GM23338 (cell line): ENCODE data around the gene CIRBP. TPM values are rescaled to one million over a fixed set of nuclear protein-coding genes. Genes with fewer than 3 reads are reported as not detected.

ENCODE experiments used
- ATAC-seq: fragments of 200-7000 bp; cut with Tn5 transposase; 3 replicates; pipeline ENCODE4 v1.9.1; 2020
- DNase-seq: peaks from one replicate; pipeline ENCODE4 v3.0.0-alpha.2; 2015; ENCODE audit warnings: low spot score
- H2AFZ ChIP-seq: fragments of 200-600 bp; sonication (generic); 2 replicates; pipeline ENCODE4 v1.8.0; 2016; ENCODE audit warnings: antibody characterized with exemption, mild to moderate bottlenecking, moderate library complexity
- H3F3A ChIP-seq: fragments of 200-600 bp; sonication (generic); replicated peaks from 2 replicates; pipeline ENCODE4 v1.8.0; 2017; ENCODE audit warnings: antibody characterized with exemption, mixed run types, low read depth
- H3K27ac ChIP-seq: fragments of 200-600 bp; sonication (generic); 2 replicates; pipeline ENCODE4 v1.6.1; 2016; ENCODE audit warnings: low read depth
- H3K27me3 ChIP-seq: fragments of 200-600 bp; sonication (generic); 2 replicates; pipeline ENCODE4 v1.8.0; 2016; ENCODE audit warnings: mild to moderate bottlenecking, mixed run types, moderate library complexity; ENCODE audit not compliant: insufficient read depth
- H3K36me3 ChIP-seq: fragments of 200-600 bp; sonication (generic); 2 replicates; pipeline ENCODE4 v1.8.0; 2016; ENCODE audit warnings: mild to moderate bottlenecking; ENCODE audit not compliant: insufficient read depth
- H3K4me1 ChIP-seq: fragments of 200-600 bp; sonication (generic); 2 replicates; pipeline ENCODE4 v1.8.0; 2016; ENCODE audit warnings: mild to moderate bottlenecking, moderate library complexity; ENCODE audit not compliant: insufficient read depth
- H3K4me2 ChIP-seq: fragments of 200-600 bp; sonication (generic); 2 replicates; pipeline ENCODE4 v1.7.1; 2017; ENCODE audit warnings: mixed run types
- H3K4me3 ChIP-seq: fragments of 200-600 bp; sonication (generic); 2 replicates; pipeline ENCODE4 v1.6.1; 2016; ENCODE audit warnings: mixed run types
- H3K79me2 ChIP-seq: fragments of 200-600 bp; sonication (generic); replicated peaks from 2 replicates; pipeline ENCODE4 v1.8.0; 2017; ENCODE audit warnings: mild to moderate bottlenecking; ENCODE audit not compliant: insufficient read depth
- H3K9me2 ChIP-seq: fragments of 200-600 bp; sonication (generic); 2 replicates; pipeline ENCODE4 v1.8.0; 2017; ENCODE audit not compliant: insufficient read depth
- H4K20me1 ChIP-seq: fragments of 200-600 bp; sonication (generic); replicated peaks from 2 replicates; pipeline ENCODE4 v1.8.0; 2017; ENCODE audit warnings: mild to moderate bottlenecking; ENCODE audit not compliant: insufficient read depth
- H3K27ac Mint-ChIP-seq: 2 replicates; pipeline ENCODE4 v1.8.0; 2020; ENCODE audit warnings: inconsistent platforms, mild to moderate bottlenecking, moderate library complexity, mixed read lengths
- H3K27me3 Mint-ChIP-seq: 3 replicates; pipeline ENCODE4 v1.8.0; 2022; ENCODE audit warnings: low read depth, mild to moderate bottlenecking, moderate library complexity, mixed read lengths, inconsistent platforms; ENCODE audit not compliant: insufficient read depth, poor library complexity
- H3K36me3 Mint-ChIP-seq: 3 replicates; pipeline ENCODE4 v1.8.0; 2021; ENCODE audit warnings: low read depth, mild to moderate bottlenecking, inconsistent platforms, moderate library complexity, mixed read lengths
- H3K4me1 Mint-ChIP-seq: 3 replicates; pipeline ENCODE4 v1.8.0; 2020; ENCODE audit warnings: mild to moderate bottlenecking, inconsistent platforms, mixed read lengths
- H3K4me3 Mint-ChIP-seq: 3 replicates; pipeline ENCODE4 v1.8.0; 2021; ENCODE audit warnings: moderate library complexity, mild to moderate bottlenecking, inconsistent platforms, mixed read lengths
- H3K9me3 Mint-ChIP-seq: 3 replicates; pipeline ENCODE4 v1.8.0; 2020; ENCODE audit warnings: moderate library complexity, mild to moderate bottlenecking, inconsistent platforms, mixed read lengths
- CREB1 ChIP-seq: fragments of 250-450 bp; sonication (Bioruptor Pico); IDR thresholded peaks from 2 replicates; pipeline ENCODE4 v1.5.0; 2020; ENCODE audit warnings: low read depth, mild to moderate bottlenecking, moderate library complexity
- CTCF ChIP-seq, 2 experiments: fragments of 200-600 bp in 1 of 2; sonication (generic) in 1 of 2; conservative IDR thresholded peaks; 2 replicates each; pipeline versions ENCODE4 v1.5.1 to v1.6.1; 2016 to 2017; ENCODE audit warnings: antibody characterized with exemption in 2 of 2, low read depth in 2 of 2, mild to moderate bottlenecking in 2 of 2, moderate library complexity in 1 of 2
- ETS1 ChIP-seq: IDR thresholded peaks from 2 replicates; pipeline ENCODE4 v1.6.1; 2016; ENCODE audit warnings: antibody characterized with exemption
- EZH2 ChIP-seq: fragments of 200-600 bp; sonication (generic); IDR thresholded peaks from one replicate; pipeline ENCODE4 v1.8.0; 2017; ENCODE audit warnings: antibody characterized with exemption, mild to moderate bottlenecking, low read depth; ENCODE audit not compliant: unreplicated experiment
- JUNB ChIP-seq: IDR thresholded peaks from one replicate; pipeline ENCODE4 v1.6.1; 2016; ENCODE audit warnings: antibody characterized with exemption; ENCODE audit not compliant: unreplicated experiment
- NANOG ChIP-seq: IDR thresholded peaks from 2 replicates; pipeline ENCODE4 v1.6.1; 2016; ENCODE audit warnings: antibody characterized with exemption, borderline replicate concordance
- POLR2AphosphoS5 ChIP-seq: IDR thresholded peaks from 2 replicates; pipeline ENCODE4 v1.6.1; 2016; ENCODE audit warnings: antibody characterized with exemption, low read depth
- REST ChIP-seq: IDR thresholded peaks from one replicate; pipeline ENCODE4 v1.6.1; 2018; ENCODE audit warnings: antibody characterized with exemption; ENCODE audit not compliant: unreplicated experiment
- STAT1 ChIP-seq: IDR thresholded peaks from one replicate; pipeline ENCODE4 v1.6.1; 2016; ENCODE audit warnings: antibody characterized with exemption; ENCODE audit not compliant: unreplicated experiment
- ZNF331 ChIP-seq: fragments of 250-450 bp; sonication (Bioruptor Pico); IDR thresholded peaks from 2 replicates; pipeline ENCODE4 v1.5.0; 2020; ENCODE audit warnings: low read depth, mild to moderate bottlenecking, moderate library complexity
- ZNF462 ChIP-seq: fragments of 250-450 bp; sonication (Bioruptor Pico); IDR thresholded peaks from 2 replicates; pipeline ENCODE4 v1.5.0; 2020; ENCODE audit warnings: mild to moderate bottlenecking, moderate library complexity
- polyA plus RNA-seq: library from polyadenylated mRNA; unstranded; fragments of >200 nt; fragmentation: Nextera tagmentation; extraction: Ambion mirVana; gene quantifications from 2 replicates; pipeline ENCODE4 v1.2.1, GENCODE V29; 2016
- total RNA-seq: library from RNA; depleted of rRNA; stranded (reverse); fragments of >200 nt; shearing (Covaris generic); gene quantifications from 2 replicates; pipeline ENCODE4 v1.2.3, GENCODE V29; 2014

The CIRBP gene
- total and polyA plus RNA-seq, 2 experiments from 2014 or later = 153 to 202 TPM

- TF ChIP-seq ZNF462 (CRISPR knock-in tag) = no peak
- TF ChIP-seq STAT1 = no peak
- no peak for TF ChIP-seq ZNF331 (CRISPR knock-in tag)
- no peak for TF ChIP-seq CREB1 (CRISPR knock-in tag)
- TF ChIP-seq EZH2 = no peak
Measured at GRCh38 chr19:1322198-1322981, 53.3 kb downstream of the CIRBP start (continued).

GRCh38 chr19:1324249-1324805 is 55.2 kb downstream of the CIRBP start:
- Mint-ChIP-seq H3K27ac (no peak overlapping the region), H3K4me1 (peaks cover 5% of the 10 kb centered on the region), H3K9me3 (no peaks in the 10 kb centered on the region), H3K4me3 (peak overlapping the region; percentile 50), H3K27me3 (peaks cover 16% of the 10 kb centered on the region), H3K36me3 (no peaks in the 10 kb centered on the region)
- H3K36me3 ChIP-seq = no peaks in the 10 kb centered on the region
- H3K4me1 ChIP-seq = no peaks in the 10 kb centered on the region
- H3K79me2 ChIP-seq = no peaks in the 10 kb centered on the region
- no peak for DNase-seq
- H3K4me2 ChIP-seq = peak overlapping the region; percentile 86
- 0 out of 2 replicates have a peak, but pooled peaks cover 10% of the 10 kb centered on the region for H3K27me3 ChIP-seq
- H3K9me2 ChIP-seq = no peaks in the 10 kb centered on the region
- H4K20me1 ChIP-seq = no peaks in the 10 kb centered on the region
- no peaks in the 10 kb centered on the region; the same call in 1 of the 2 replicates for H3F3A ChIP-seq
- no peak for ATAC-seq
- peak overlapping the region; percentile 98 for H2AFZ ChIP-seq
- H3K27ac ChIP-seq = no peak overlapping the region
- peak overlapping the region; percentile 65 for H3K4me3 ChIP-seq
- TF ChIP-seq CTCF (conservative IDR thresholded peaks at IDR 0.05; ENCODE audit: low read depth in 2 of 2) (no peak), JUNB (no peak), STAT1 (no peak), CREB1 (CRISPR knock-in tag) (no peak), REST (no peak), POLR2AphosphoS5 (no peak), ETS1 (no peak), NANOG (no peak)
